ENCODE results near the gene FAM170B. TPM values are rescaled to one million over a fixed set of nuclear protein-coding genes. Genes with fewer than 3 reads are reported as not detected.

The FAM170B gene
- total and polyA plus RNA-seq, 2 of the 4 experiments (the other 2 are of a cell fraction), result not detected

DNA sequence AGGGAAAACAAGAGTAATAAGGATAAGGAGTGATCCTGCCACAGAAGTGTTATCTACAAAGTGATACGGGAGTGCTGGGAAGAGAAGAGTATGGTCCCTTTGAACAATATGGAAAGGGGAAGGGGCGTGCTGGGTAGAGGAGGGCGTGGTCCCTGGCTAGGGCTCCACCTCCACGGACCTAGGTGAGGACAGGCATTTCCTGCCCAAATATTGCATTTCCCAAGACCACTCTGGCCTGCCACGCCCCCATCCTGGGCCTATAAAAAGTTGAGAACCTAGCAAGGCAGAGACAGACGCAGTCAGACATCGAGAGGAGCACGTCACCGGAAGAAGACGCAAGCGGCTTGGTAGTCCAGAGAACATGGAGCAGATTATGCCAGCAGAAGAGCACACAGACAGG, 41.3 kb downstream of the FAM170B start:
- H3K23ac ChIP-seq (ENCODE audit: low read depth, low read length), result no peak overlapping the region
- H2AFZ ChIP-seq (replicated peaks; ENCODE audit: low read length, poor library complexity), result no peak overlapping the region
- H3K36me3 ChIP-seq (ENCODE audit: control insufficient read depth, insufficient read depth, low read length), result no peaks in the 10 kb centered on the region; the same call in 1 of the 2 replicates
- in situ Hi-C loops (cut with MboI; ENCODE audit: low sequenced_read_pairs), result no loop called here
- no peaks in the 10 kb centered on the region; a peak in 2 of 4 replicates for H3K79me1 ChIP-seq (ENCODE audit: low read depth in 1 of 2, low read length in 2 of 2)
- H2AK9ac ChIP-seq (replicated peaks; ENCODE audit: low read depth, low read length, poor library complexity), result no peak overlapping the region
- no peak overlapping the region for H4K91ac ChIP-seq (ENCODE audit: insufficient read depth, low read depth, low read length)
- WGBS, 2 experiments (ENCODE audit: extremely low coverage in 2 of 2, insufficient read length in 1 of 2), result 100% methylated on average over 7 of the region's 11 CpGs; no CpG with 5 or more reads in 1 of the 2 experiments
- no peak overlapping the region for H2AK5ac ChIP-seq (ENCODE audit: low read depth, low read length)
- no peak overlapping the region for H4K8ac ChIP-seq (ENCODE audit: low read depth in 2 of 2, low read length in 2 of 2)
- no peak overlapping the region for H3K56ac ChIP-seq (ENCODE audit: extremely low read depth, insufficient read depth, low read length)
- H3K4ac ChIP-seq (ENCODE audit: low read depth, low read length), result no peak overlapping the region
- no peak overlapping the region for H2BK15ac ChIP-seq (ENCODE audit: low read depth, low read length)
- DNase-seq (no peak), ATAC-seq (ENCODE audit: low read depth) (no peak)
- H3K9me1 ChIP-seq (ENCODE audit: insufficient read depth, low read length), result peaks cover 4% of the 10 kb centered on the region; the same call in 1 of the 2 replicates
- POLR2A ChIA-PET (ENCODE audit: unreplicated experiment), result no interaction called here
- H3K4me2 ChIP-seq (ENCODE audit: low read depth, low read length), result no peak overlapping the region
- CTCF ChIA-PET, result no interaction called here
- TF ChIP-seq CHD1 (IDR thresholded peaks at IDR 0.05; ENCODE audit: low read depth, low read length), result no peak
- TF ChIP-seq BHLHE40 (IDR thresholded peaks at IDR 0.05; ENCODE audit: low read depth, low read length), result no peak
- TF ChIP-seq RAD21 (IDR thresholded peaks at IDR 0.05; ENCODE audit: low read length), result no peak
- no peak for TF ChIP-seq RFX5 (IDR thresholded peaks at IDR 0.05; ENCODE audit: low read depth, low read length)
- TF ChIP-seq MXI1 (IDR thresholded peaks at IDR 0.05; ENCODE audit: borderline replicate concordance, low read depth, low read length), result no peak
- no peak for TF ChIP-seq NFE2L2 (IDR thresholded peaks at IDR 0.05; ENCODE audit: low read depth, low read length)
- TF ChIP-seq POLR2A (IDR thresholded peaks at IDR 0.05; ENCODE audit: low read depth, low read length), result no peak
- TF ChIP-seq, protein P1, sequence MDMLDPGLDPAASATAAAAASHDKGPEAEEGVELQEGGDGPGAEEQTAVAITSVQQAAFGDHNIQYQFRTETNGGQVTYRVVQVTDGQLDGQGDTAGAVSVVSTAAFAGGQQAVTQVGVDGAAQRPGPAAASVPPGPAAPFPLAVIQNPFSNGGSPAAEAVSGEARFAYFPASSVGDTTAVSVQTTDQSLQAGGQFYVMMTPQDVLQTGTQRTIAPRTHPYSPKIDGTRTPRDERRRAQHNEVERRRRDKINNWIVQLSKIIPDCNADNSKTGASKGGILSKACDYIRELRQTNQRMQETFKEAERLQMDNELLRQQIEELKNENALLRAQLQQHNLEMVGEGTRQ (IDR thresholded peaks at IDR 0.05; ENCODE audit: low read depth, low read length), result no peak
- TF ChIP-seq, protein P2, sequence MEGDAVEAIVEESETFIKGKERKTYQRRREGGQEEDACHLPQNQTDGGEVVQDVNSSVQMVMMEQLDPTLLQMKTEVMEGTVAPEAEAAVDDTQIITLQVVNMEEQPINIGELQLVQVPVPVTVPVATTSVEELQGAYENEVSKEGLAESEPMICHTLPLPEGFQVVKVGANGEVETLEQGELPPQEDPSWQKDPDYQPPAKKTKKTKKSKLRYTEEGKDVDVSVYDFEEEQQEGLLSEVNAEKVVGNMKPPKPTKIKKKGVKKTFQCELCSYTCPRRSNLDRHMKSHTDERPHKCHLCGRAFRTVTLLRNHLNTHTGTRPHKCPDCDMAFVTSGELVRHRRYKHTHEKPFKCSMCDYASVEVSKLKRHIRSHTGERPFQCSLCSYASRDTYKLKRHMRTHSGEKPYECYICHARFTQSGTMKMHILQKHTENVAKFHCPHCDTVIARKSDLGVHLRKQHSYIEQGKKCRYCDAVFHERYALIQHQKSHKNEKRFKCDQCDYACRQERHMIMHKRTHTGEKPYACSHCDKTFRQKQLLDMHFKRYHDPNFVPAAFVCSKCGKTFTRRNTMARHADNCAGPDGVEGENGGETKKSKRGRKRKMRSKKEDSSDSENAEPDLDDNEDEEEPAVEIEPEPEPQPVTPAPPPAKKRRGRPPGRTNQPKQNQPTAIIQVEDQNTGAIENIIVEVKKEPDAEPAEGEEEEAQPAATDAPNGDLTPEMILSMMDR (conservative IDR thresholded peaks at IDR 0.05; ENCODE audit: low read depth, low read length), result no peak
- TF ChIP-seq SMC3 (IDR thresholded peaks at IDR 0.05; ENCODE audit: low read depth, low read length), result no peak
- TF ChIP-seq MAFK (IDR thresholded peaks at IDR 0.05; ENCODE audit: low read depth, low read length), result no peak
- no peak for TF ChIP-seq MAZ (IDR thresholded peaks at IDR 0.05; ENCODE audit: borderline replicate concordance, low read depth, low read length)
- no peak for TF ChIP-seq RCOR1 (IDR thresholded peaks at IDR 0.05; ENCODE audit: insufficient replicate concordance, low read length)
- no peak for TF ChIP-seq FOS (IDR thresholded peaks at IDR 0.05; ENCODE audit: low read depth, low read length)
- TF ChIP-seq, protein P3, sequence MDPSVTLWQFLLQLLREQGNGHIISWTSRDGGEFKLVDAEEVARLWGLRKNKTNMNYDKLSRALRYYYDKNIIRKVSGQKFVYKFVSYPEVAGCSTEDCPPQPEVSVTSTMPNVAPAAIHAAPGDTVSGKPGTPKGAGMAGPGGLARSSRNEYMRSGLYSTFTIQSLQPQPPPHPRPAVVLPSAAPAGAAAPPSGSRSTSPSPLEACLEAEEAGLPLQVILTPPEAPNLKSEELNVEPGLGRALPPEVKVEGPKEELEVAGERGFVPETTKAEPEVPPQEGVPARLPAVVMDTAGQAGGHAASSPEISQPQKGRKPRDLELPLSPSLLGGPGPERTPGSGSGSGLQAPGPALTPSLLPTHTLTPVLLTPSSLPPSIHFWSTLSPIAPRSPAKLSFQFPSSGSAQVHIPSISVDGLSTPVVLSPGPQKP (IDR thresholded peaks at IDR 0.05; ENCODE audit: borderline replicate concordance, low read depth, low read length), result no peak
- TF ChIP-seq CEBPB (IDR thresholded peaks at IDR 0.05; ENCODE audit: low read depth, low read length), result no peak
- H3K9ac ChIP-seq (ENCODE audit: low read depth, low read length), result no peak overlapping the region
- H2BK5ac ChIP-seq (ENCODE audit: low read depth, low read length, poor library complexity, severe bottlenecking), result no peak overlapping the region
- no peak overlapping the region for H2BK120ac ChIP-seq (ENCODE audit: low read depth, low read length)
- no peak overlapping the region for H3K27ac ChIP-seq (ENCODE audit: insufficient read depth, low read length)
- H4K5ac ChIP-seq (ENCODE audit: low read depth, low read length), result no peak overlapping the region
- no peaks in the 10 kb centered on the region; the same call in 1 of the 2 replicates for H3K9me3 ChIP-seq (ENCODE audit: control insufficient read depth, insufficient read depth, low read length)
- H2BK20ac ChIP-seq (ENCODE audit: low read depth, low read length), result no peak overlapping the region
- H3K18ac ChIP-seq (ENCODE audit: low read depth, low read length), result no peak overlapping the region
- no peak overlapping the region for H3K14ac ChIP-seq (replicated peaks; ENCODE audit: low read depth, low read length)
- dilution Hi-C loops (cut with HindIII; ENCODE audit: low sequenced_read_pairs, unreplicated experiment), result no loop called here
- no peaks in the 10 kb centered on the region for H3K27me3 ChIP-seq (ENCODE audit: control insufficient read depth, insufficient read depth, low read length)
- H3K4me3 ChIP-seq (ENCODE audit: insufficient read depth, low read depth, low read length), result no peak overlapping the region
- no TSS peak for BruUV-seq (replicated peaks)
- intact Hi-C loops (cut with micrococcal nuclease), result no loop called here
- H3K4me1 ChIP-seq (ENCODE audit: control insufficient read depth, insufficient read depth, low read length), result peaks cover 6% of the 10 kb centered on the region; the same call in 1 of the 2 replicates
- H4K20me1 ChIP-seq (ENCODE audit: insufficient read depth, low read length), result 0 out of 2 replicates have a peak, but pooled peaks cover 4% of the 10 kb centered on the region

Data from IMR-90 (cell line).